DMS79 (cell line): ENCODE data around the gene PIP4K2A.

ENCODE experiments used
- DNase-seq: peaks from one replicate; lab custom pipeline; 2025; lab: John Stamatoyannopoulos, UW

PIP4K2A gene

GRCh38 chr10:22666287-22667092 is 47.9 kb downstream of the PIP4K2A start:
- no peak for DNase-seq

DNA sequence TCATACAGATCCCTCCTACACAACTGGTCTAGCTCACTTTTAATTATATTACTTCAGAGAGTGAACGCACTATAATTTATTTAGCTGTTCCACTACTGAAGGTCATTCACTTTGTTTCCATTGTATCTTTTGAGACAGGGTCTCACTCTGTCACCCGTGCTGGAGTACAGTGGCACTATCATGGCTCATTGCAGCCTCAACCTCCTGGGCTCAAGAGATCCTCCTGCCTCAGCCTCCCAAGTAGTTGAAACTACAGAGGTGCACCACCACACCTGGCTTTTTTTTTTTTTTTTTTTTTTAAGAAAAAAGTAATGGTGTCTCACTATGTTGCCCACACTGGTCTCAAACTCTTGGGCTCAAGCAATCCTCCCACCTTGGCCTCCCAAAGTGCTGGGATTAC is 49.0 kb downstream of the PIP4K2A start:
- no peak for DNase-seq

DNA sequence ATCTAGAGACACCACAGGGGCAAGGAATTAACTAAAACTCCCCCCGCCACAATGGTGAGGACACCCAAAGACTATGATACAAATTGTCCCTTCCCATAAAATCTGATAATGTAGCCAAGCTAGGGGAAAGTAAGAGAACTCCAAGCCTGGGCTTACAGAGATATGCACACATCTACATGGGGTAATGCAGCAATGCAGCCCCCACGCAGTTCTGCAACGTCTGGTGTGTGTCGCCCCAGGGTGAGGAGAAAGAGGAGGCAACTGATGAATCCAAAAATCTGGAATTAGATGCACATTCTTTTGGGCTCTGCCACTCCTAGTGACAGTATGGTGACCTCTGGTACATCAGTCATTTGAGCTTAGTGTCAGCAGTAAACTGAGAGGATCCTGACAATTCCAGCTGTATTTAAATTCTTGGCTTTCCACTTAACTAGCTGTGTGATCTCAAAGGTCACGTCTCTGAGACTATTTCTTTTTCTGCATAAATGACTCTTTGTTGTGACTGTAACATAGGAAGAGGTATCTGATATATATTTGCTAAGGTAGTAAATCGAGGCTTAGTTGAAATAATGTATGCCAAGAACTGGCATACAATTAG is 51.5 kb downstream of the PIP4K2A start:
- DNase-seq: no peak

DNA sequence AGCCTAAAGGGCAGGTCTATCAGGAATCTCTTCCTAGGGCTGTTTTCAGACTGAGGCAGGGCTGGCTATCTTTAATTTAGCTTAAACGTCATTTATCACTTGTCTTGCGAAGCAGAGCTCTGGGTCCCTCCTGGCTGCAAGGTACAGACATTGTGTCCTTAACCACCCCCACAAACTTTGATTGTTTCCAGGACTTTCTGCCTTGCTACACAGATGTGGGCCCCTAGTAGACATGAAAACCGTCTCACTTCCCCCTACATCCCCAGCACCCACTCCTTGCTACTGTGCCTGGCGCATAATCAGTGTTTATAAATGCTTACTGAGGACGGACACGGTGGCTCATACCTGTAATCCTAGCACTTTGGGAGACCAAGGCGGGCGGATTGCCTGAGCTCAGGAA is 54.5 kb downstream of the PIP4K2A start:
- DNase-seq: no peak

GRCh38 chr10:22658745-22659410 is 55.5 kb downstream of the PIP4K2A start:
- no peak for DNase-seq

DNA sequence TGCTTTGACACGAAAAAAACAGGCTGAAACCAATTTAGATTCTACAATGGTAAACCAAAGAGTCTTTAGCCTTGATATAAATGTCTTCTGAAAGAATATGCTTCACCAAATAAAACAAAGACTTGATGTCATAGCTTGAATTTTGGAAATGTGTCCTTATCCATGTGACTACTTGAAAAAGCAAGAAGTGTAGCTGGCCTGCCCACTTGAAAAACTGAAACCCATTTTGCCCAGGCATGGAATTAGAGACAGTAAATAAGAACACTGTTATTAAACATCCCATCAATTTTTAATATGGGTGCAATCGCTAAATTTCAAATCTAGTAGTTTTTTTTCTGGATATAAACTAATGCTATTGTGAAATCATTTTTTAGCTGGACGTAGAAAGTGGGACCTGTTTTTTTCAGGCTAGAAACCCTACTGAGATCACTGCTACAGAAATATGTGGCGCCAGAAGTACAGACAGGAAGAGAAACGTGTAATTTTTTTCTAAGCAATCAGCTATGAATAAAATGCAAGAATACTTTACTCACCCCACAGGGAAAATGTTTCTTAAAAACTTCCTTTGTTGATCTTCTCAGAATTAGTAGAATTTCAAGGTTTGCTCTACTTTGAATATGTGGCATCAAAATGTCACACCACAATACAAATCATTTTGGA is 56.7 kb downstream of the PIP4K2A start:
- peak; percentile 17 for DNase-seq

GRCh38 chr10:22657024-22657423 is 57.4 kb downstream of the PIP4K2A start:
- no peak for DNase-seq

DNA sequence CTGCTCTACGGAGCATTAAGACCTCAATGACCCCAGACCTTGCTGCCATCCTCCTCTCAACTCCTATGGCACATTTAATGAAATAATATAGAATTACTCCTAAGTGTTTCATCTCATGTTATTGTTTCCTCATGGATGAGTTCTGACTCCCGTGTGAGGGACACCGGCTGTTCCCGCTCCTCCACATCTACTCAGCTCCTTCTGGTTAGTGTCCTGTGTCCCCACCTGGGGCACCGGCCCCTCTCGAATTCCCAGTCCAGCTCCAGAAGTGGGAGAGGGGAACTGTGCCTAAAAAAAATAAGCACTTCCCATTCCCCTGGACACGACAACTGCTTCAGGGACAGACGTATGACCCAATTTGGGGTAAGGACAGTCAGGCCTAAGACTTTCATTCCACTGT is 58.3 kb downstream of the PIP4K2A start:
- no peak for DNase-seq

GRCh38 chr10:22655312-22655981 is 58.9 kb downstream of the PIP4K2A start:
- peak; percentile 45 for DNase-seq

- DNase-seq: no peak
These were observed 61.3 kb downstream of the PIP4K2A start for GRCh38 chr10:22652988-22653481.

DNA sequence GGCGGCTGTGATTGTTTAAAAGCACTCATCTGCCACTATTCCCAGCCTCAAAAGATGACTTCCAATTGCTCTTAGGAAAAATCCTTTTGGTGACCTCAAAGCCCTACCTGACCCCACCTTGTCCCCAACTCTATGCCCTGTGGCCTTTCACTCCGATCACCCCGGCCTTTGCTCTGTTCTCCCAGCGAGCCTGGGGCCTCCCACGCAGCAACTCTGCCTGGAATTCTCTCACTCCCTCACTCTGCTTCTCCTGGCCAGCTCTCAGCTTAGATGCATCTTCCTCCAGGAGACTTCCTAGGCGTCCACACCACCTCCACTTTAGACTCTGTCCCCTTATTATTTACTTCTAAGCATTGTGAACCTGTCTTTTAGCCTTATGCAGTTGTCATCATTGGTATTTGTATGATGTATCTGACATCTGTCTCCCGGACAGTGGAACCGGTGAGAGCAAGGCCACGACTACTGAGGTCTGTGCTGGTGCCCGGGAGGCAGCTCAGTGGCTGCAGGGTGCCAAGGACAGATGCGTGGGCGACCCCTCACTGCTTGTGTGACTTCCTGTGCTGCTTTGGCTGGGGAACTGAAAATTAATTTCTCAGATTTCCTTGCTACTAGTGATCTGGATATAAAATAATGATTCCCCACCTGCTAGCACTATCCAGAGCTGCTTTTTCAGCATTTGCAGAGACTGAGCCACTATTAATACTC is 63.0 kb downstream of the PIP4K2A start:
- DNase-seq: no peak

DNA sequence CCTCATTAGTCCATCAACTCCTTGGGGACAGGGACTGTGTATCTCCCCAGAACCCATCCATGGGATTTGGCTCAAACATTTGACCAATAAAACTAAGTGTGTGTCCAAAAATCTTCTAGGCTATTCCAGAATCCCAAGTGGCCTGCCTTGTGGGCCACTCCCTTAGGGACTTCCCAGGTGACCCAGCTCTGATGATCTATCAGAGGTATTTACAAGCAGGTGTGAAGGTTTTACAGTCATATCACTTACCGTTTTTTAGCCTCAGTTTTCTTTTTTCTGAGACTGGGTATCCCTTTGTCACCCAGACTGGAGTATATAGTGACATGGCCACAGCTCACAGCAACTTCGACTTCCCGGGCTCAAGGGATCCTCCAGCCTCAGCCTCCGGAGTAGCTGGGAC is 64.4 kb downstream of the PIP4K2A start:
- no peak for DNase-seq

DNA sequence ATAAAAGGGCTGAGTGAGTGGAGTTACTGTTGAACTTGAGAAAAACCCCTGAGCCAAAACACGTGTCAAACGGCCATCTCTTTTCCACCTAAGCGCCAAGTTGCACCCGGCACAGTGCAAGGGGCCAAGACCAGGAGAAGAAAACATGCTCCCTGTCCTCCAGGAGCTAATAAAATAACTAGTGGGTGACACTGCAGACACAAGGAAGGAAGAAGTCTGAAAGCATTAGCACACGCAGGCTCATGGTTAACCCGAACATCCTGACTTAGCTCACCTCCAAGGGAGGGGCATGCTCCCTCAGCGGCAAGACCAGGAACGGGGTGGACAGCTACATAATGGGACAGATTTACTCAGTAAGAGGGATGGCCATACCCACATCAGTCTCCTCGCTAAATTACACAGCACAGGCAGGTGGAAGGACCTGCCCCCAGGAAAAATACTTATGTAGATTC is 65.0 kb downstream of the PIP4K2A start:
- no peak for DNase-seq

DNA sequence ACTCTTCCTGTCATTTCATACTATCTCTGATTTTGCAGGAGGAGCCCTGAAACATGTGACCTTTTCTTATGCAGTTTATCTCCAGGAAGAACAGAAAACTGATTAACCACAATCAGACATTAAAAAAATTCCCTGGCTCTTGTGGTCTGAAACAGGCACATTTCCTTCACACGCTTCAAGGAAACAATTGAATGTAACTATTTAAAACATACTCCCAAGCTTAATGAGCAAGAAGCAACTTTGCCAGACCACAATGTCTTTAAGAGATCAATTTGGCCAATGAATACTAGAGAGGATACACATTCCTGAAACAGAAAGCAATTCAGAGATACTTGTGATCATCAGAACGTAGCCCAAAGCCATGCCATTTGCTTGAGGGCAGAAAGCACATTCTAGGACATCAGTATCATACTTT is 65.8 kb downstream of the PIP4K2A start:
- peak; percentile 44 for DNase-seq

- DNase-seq: no peak
These were observed 67.1 kb downstream of the PIP4K2A start for GRCh38 chr10:22647244-22647643.

GRCh38 chr10:22646388-22646853 is 68.0 kb downstream of the PIP4K2A start:
- no peak for DNase-seq

- DNase-seq: no peak
These were observed 70.2 kb downstream of the PIP4K2A start for GRCh38 chr10:22644222-22644621.

DNA sequence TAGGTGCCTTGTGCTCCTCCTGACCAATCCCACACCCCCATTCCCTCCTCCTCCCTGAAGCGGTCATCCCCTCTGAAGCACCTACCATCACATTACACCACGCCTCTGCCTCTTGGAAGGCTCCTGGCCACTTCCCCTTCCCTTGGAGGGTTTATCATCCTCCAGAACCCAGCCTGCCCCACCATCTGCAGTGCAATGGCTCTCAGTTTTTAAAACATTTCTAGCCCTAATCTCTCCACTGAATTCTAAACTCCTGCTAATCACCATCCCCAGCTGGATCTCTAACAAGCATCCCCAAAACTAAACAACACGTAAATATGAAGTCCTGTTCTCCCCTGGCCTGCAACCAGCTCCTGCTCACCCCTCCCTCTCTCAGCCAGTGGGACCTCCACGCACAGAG is 70.6 kb downstream of the PIP4K2A start:
- DNase-seq: no peak

- DNase-seq: no peak
These were observed 71.3 kb downstream of the PIP4K2A start for GRCh38 chr10:22643116-22643515.

DNA sequence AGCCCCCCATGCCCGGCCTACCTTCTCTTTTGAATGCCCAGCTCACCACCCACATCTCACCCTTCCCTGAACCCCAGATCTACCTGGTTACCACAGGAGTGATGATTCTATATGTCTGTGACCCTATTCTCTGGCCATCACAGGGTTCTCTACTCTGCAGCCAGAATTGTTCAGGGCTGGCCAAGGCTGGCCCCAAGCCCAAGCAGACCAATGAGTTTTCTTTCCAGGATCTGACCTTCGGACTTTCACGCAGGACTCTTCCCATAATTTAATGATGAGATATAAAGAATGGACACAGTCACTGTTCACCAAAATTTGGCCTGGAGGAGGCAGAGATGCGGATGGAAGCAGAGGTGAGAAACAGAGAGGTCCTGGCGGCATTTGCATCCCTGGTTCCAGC is 72.6 kb downstream of the PIP4K2A start:
- no peak for DNase-seq

GRCh38 chr10:22640359-22640758 is 74.0 kb downstream of the PIP4K2A start:
- DNase-seq: no peak
